ENCODE results near the gene VRTN. TPM values are rescaled to one million over a fixed set of nuclear protein-coding genes. Genes with fewer than 3 reads are reported as not detected.
"Not testable (repeated sequence)": the region's sequence is repeated elsewhere in the genome, so short reads cannot be mapped to it uniquely, and the experiment has no call there.

Gene VRTN
- total RNA-seq, 1 donor from 2014 or later, result not detected

DNA sequence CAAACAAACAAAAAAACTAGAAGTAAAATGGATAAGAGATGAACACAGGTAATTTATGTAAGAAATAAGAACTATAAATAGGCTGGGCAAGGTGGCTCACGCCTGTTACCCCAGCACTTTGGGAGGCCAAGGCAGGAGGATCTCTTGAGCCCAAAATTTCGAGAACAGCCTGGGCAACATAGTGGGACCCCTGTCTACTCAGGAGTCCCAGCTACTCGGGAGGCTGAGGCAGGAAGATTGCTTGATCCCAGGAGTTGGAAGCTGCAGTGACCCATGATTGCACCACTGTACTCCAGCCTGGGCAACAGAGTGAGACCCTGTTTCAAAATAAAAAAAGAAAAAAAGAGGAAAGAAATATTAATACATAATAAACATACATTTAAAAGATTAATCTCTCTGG lies 22.8 kb upstream of the VRTN start:
- Mint-ChIP-seq H3K27ac (no peak overlapping the region), H3K9me3 (no peaks in the 10 kb centered on the region), H3K4me1 (ENCODE audit: low read depth) (no peaks in the 10 kb centered on the region), H3K4me3 (ENCODE audit: low read depth) (no peak overlapping the region), H3K27me3 (ENCODE audit: low read depth) (peaks cover 8% of the 10 kb centered on the region), H3K36me3 (ENCODE audit: low read depth) (no peaks in the 10 kb centered on the region)
- intact Hi-C loops (cut with micrococcal nuclease), result no loop called here
- DNase-seq (ENCODE audit: low spot score), result no peak

DNA sequence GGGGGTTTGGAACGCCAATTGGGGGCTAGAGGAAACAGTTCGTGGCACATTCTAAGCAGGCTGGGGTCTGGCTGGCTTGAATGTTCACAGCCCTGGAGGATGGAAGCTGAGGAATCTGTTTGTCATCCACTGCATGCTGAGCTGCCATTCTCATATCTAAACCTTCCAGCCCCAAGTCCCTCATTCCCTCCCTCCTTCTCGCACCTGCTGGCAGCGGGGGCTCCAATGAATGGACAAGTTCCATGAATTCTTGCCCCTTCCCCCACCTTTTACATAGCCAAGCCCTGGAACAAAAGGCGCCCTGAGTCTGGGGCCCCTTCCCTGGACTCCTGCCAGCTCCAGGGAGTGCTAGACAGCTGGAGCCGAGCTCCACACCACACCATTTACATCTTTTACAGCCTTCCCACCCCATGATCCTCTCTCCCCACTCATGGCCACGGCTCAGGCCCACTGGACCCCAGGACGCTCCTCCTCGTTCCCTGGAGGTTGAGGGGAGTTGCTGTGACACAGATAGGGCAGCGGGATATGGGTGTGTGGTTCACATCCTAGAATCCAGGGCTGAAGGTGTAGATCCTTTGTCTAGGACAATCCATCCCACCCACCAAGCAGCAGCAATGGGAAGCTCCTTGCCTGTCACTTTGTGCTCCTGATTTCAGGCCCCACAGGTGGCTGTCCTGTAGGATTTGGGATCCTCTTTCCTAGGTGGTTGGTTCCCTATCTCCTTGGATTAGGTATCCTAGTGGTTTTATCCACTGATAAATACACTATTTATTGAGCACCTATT lies 21.7 kb upstream of the VRTN start:
- Mint-ChIP-seq H3K4me3 (ENCODE audit: low read depth) (no peak overlapping the region), H3K27me3 (ENCODE audit: low read depth) (peaks cover 8% of the 10 kb centered on the region), H3K27ac (no peak overlapping the region), H3K36me3 (ENCODE audit: low read depth) (no peaks in the 10 kb centered on the region), H3K9me3 (no peaks in the 10 kb centered on the region), H3K4me1 (ENCODE audit: low read depth) (no peaks in the 10 kb centered on the region)
- intact Hi-C loops (cut with micrococcal nuclease), result no loop called here
- DNase-seq (ENCODE audit: low spot score), result no peak

DNA sequence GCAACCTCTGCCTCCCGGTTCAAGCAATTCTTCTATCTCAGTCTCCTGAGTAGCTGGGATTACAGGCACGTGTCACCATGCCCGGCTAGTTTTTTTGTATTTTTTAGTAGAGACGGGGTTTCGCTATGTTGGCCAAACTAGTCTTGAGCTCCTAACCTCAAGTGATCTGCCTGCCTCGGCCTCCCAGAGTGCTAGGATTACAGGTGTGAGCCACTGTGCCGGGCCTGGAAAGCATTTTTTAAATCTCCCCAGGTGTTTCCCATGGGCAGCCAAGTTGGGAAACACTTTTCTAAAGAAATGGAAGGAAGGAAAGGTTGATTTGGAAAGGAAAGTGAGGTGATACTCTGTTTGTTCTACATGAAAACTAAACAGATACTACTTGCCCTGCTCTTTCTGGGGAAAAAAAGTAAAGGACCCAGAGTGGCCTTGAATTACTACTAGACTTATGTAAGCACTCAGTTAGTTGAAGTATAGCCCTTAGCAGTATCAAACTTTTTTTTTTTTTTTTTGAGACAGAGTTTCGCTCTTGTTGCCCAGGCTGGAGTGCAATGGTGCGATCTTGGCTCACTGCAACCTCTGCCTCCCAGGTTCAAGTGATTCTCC lies 18.2 kb upstream of the VRTN start:
- H3K27me3 Mint-ChIP-seq (ENCODE audit: low read depth); DNase-seq (ENCODE audit: low spot score); H3K4me1 Mint-ChIP-seq (ENCODE audit: low read depth); H3K36me3 Mint-ChIP-seq (ENCODE audit: low read depth); intact Hi-C loops (cut with micrococcal nuclease); H3K27ac Mint-ChIP-seq; H3K9me3 Mint-ChIP-seq; H3K4me3 Mint-ChIP-seq (ENCODE audit: low read depth): not testable (repeated sequence)

- intact Hi-C loops (cut with micrococcal nuclease), result no loop called here
- H3K9me3 Mint-ChIP-seq, result no peaks in the 10 kb centered on the region
- H3K27me3 Mint-ChIP-seq (ENCODE audit: low read depth), result peaks cover 2% of the 10 kb centered on the region
- H3K4me1 Mint-ChIP-seq (ENCODE audit: low read depth), result no peaks in the 10 kb centered on the region
- H3K27ac Mint-ChIP-seq, result no peak overlapping the region
- no peak overlapping the region for H3K4me3 Mint-ChIP-seq (ENCODE audit: low read depth)
- DNase-seq (ENCODE audit: low spot score), result no peak
- H3K36me3 Mint-ChIP-seq (ENCODE audit: low read depth), result no peaks in the 10 kb centered on the region
Observed at GRCh38 chr14:74333909-74334308, 14.4 kb upstream of the VRTN start.

DNA sequence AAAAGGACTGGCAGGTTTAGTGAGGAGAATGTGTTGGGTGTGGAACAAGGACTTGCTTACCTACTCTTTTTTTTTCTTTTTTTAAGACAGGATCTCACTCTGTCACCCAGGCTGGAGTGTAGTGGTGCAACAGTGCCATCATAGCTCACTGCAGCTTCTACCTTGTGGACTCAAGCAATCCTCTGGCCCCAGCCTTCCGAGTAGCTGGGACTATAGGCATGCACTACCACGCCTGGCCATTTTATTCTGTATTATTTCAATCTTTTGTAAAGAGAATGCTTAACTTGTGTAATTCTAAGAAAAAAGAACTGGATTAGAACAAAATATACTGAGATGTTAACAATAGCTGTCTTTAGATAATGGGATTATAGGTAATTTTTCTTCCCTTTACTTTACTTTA lies 1.9 kb upstream of the VRTN start:
- Mint-ChIP-seq H3K4me1 (ENCODE audit: low read depth) (no peaks in the 10 kb centered on the region), H3K36me3 (ENCODE audit: low read depth) (no peaks in the 10 kb centered on the region), H3K9me3 (no peaks in the 10 kb centered on the region), H3K27ac (no peak overlapping the region), H3K4me3 (ENCODE audit: low read depth) (no peak overlapping the region), H3K27me3 (ENCODE audit: low read depth) (peaks cover 4% of the 10 kb centered on the region)
- intact Hi-C loops (cut with micrococcal nuclease), result no loop called here
- DNase-seq (ENCODE audit: low spot score), result no peak

DNA sequence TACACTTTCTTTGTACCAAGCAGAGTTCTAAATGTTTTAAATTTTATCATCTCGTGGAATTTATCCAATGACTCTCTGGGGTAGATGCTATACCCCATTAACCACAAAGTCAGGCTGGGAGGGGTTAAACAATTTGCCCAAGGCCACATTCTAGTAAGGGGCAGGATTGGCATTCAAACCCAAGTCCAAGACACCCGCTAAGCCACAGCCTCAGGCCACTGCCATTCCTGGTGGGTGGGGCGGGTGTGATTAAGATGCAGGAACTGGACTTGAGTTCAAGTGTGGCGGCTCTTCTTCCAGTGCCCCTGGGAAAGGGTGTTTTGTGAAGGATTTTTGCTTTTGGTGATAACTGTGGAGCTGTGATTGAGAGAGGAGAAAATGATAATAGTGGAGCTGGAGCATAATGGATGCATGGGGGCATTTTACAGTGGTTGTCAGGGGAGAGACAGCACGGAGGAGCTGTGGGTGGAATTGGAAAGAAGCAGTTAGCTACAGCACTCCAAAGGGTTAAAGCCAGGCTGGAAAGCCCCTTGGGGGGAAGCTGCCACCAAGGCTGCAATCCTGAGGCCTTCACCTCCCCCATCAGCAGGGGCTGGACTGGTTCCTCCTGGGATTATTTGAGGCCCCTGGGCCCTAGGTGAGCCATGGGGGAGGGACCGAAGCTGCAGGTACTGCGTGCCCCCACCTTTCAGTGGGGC lies 1.0 kb upstream of the VRTN start:
- H3K4me1 Mint-ChIP-seq (ENCODE audit: low read depth), result no peaks in the 10 kb centered on the region
- H3K9me3 Mint-ChIP-seq, result no peaks in the 10 kb centered on the region
- no peak for DNase-seq (ENCODE audit: low spot score)
- no peak overlapping the region for H3K27ac Mint-ChIP-seq
- no peak overlapping the region for H3K4me3 Mint-ChIP-seq (ENCODE audit: low read depth)
- H3K27me3 Mint-ChIP-seq (ENCODE audit: low read depth), result peaks cover 4% of the 10 kb centered on the region
- H3K36me3 Mint-ChIP-seq (ENCODE audit: low read depth), result no peaks in the 10 kb centered on the region
- intact Hi-C loops (cut with micrococcal nuclease), result no loop called here

DNA sequence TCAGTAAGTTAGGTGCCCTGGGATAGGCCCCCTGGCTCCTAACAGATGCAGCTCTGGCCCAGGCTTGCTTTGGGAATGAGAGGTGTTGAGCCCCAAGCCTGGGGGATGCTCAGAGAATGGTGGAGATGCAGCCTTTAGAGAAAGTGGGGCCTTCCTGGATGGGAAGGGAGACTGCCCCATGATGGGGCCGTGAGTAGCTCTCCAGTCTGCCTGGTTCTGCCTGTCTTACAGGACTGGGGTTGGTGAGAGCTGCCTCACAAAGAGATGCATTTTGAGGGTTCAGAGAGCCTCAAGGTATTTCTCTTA lies 523 bp upstream of the VRTN start:
- no peaks in the 10 kb centered on the region for H3K9me3 Mint-ChIP-seq
- no peak for DNase-seq (ENCODE audit: low spot score)
- intact Hi-C loops (cut with micrococcal nuclease), result no loop called here
- H3K27me3 Mint-ChIP-seq (ENCODE audit: low read depth), result peaks cover 8% of the 10 kb centered on the region
- no peaks in the 10 kb centered on the region for H3K36me3 Mint-ChIP-seq (ENCODE audit: low read depth)
- H3K4me3 Mint-ChIP-seq (ENCODE audit: low read depth), result no peak overlapping the region
- no peaks in the 10 kb centered on the region for H3K4me1 Mint-ChIP-seq (ENCODE audit: low read depth)
- no peak overlapping the region for H3K27ac Mint-ChIP-seq

DNA sequence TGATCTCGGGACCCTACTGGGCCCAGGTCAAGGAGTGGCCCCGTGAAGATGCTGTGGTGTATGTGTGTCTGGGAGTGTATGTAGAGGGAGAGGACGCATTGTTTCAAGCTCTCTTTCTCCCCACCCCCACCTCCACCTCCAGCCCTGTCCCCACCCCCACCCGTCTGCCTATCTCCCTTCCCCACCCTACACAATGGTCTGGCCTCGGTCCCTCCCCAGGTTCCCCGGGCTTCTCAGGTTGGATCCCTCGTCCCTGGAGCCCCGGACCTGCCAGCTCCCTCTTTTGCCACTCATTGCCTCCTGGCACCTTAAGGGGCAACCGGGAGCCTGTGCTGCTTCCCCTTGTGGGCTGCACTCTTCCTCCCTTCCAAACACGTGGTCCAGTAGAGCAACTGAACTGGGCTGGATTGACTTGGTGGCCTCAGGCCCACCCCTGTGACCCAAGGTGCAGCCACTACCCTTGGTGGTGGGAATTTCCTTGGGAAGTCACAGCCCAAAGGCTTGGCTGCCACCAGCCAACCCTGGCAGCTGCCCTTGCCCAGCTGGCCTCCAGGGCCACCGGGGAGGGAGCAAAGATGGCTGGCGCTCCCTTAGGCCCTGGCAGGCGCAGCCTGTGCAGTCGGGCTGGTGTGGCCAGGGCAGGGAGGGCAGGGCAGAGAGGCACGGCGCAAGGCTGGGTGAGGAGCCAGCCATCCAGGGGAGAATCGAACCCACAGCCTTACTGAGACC lies 628 bp downstream of the VRTN start:
- H3K4me3 Mint-ChIP-seq (ENCODE audit: low read depth), result no peak overlapping the region

GRCh38 chr14:74349757-74350156 lies 1.5 kb downstream of the VRTN start:
- Mint-ChIP-seq H3K27ac (no peak overlapping the region), H3K36me3 (ENCODE audit: low read depth) (no peaks in the 10 kb centered on the region), H3K27me3 (ENCODE audit: low read depth) (peaks cover 8% of the 10 kb centered on the region), H3K4me1 (ENCODE audit: low read depth) (no peaks in the 10 kb centered on the region), H3K4me3 (ENCODE audit: low read depth) (no peak overlapping the region), H3K9me3 (no peaks in the 10 kb centered on the region)
- no peak for DNase-seq (ENCODE audit: low spot score)
- intact Hi-C loops (cut with micrococcal nuclease), result no loop called here

More for the DNA sequence above, 628 bp downstream of the VRTN start:
- H3K4me1 Mint-ChIP-seq (ENCODE audit: low read depth), result no peaks in the 10 kb centered on the region
- intact Hi-C loops (cut with micrococcal nuclease), result no loop called here
- H3K36me3 Mint-ChIP-seq (ENCODE audit: low read depth), result no peaks in the 10 kb centered on the region
- DNase-seq (ENCODE audit: low spot score), result no peak
- H3K27ac Mint-ChIP-seq, result no peak overlapping the region
- H3K27me3 Mint-ChIP-seq (ENCODE audit: low read depth), result peaks cover 8% of the 10 kb centered on the region
- no peaks in the 10 kb centered on the region for H3K9me3 Mint-ChIP-seq

GRCh38 chr14:74350211-74350927 lies 2.1 kb downstream of the VRTN start:
- intact Hi-C loops (cut with micrococcal nuclease), result no loop called here
- Mint-ChIP-seq H3K27ac (no peak overlapping the region), H3K9me3 (no peaks in the 10 kb centered on the region), H3K27me3 (ENCODE audit: low read depth) (peaks cover 8% of the 10 kb centered on the region), H3K36me3 (ENCODE audit: low read depth) (no peaks in the 10 kb centered on the region), H3K4me1 (ENCODE audit: low read depth) (no peaks in the 10 kb centered on the region), H3K4me3 (ENCODE audit: low read depth) (no peak overlapping the region)
- DNase-seq (ENCODE audit: low spot score), result no peak

DNA sequence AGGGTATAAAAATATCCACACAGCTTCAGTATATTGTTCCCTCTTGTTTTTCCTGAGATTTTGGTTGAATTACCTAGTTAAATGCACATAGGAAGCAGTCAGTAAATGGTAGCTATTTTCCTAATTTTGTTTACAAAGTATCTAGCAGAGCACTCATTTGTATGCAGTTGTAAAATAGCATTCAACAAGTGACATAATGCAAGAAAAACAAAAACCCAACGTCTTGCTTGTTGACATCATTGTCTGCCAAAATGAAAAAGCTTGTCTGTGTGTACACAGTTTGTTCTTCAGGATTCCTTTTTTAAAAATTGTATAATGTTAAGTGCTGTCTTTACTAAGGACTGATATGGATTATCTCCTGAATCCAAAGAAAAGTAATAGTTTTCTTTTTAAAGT lies 2.7 kb downstream of the VRTN start:
- Mint-ChIP-seq H3K4me1 (ENCODE audit: low read depth) (no peaks in the 10 kb centered on the region), H3K27ac (no peak overlapping the region), H3K27me3 (ENCODE audit: low read depth) (peaks cover 8% of the 10 kb centered on the region), H3K36me3 (ENCODE audit: low read depth) (no peaks in the 10 kb centered on the region), H3K9me3 (no peaks in the 10 kb centered on the region), H3K4me3 (ENCODE audit: low read depth) (no peak overlapping the region)
- no peak for DNase-seq (ENCODE audit: low spot score)
- intact Hi-C loops (cut with micrococcal nuclease), result no loop called here

- no peaks in the 10 kb centered on the region for H3K36me3 Mint-ChIP-seq (ENCODE audit: low read depth)
- intact Hi-C loops (cut with micrococcal nuclease), result no loop called here
- no peak overlapping the region for H3K4me3 Mint-ChIP-seq (ENCODE audit: low read depth)
- no peak overlapping the region for H3K27ac Mint-ChIP-seq
- H3K9me3 Mint-ChIP-seq, result no peaks in the 10 kb centered on the region
- DNase-seq (ENCODE audit: low spot score), result no peak
- peaks cover 4% of the 10 kb centered on the region for H3K27me3 Mint-ChIP-seq (ENCODE audit: low read depth)
- no peaks in the 10 kb centered on the region for H3K4me1 Mint-ChIP-seq (ENCODE audit: low read depth)
Observed at GRCh38 chr14:74356892-74357575, 8.8 kb downstream of the VRTN start.

All from activated T-helper 2 cell treated with anti-CD3 and anti-CD28 coated beads, Interferon-gamma antibody, Interleukin-2, Interleukin-4, amounts not matched to agents 10 μg/mL and 5 μg/mL and 100 μg/mL, durations not matched to agents 14 hours and 24 hours and 36 hours (primary cell).